Renal pelvis (tissue), 4 donors: ENCODE results near the gene TUT1. TPM values are rescaled to one million over a fixed set of nuclear protein-coding genes. Genes with fewer than 3 reads are reported as not detected.
"Not testable (repeated sequence)": the region's sequence is repeated elsewhere in the genome, so short reads cannot be mapped to it uniquely, and the experiment has no call there.

Source experiments
- DNase-seq: peaks from one replicate; pipeline ENCODE4 v3.0.0-alpha.2; 2013
- polyA plus RNA-seq, 3 donors: library from polyadenylated mRNA; unstranded; fragments of 120-200 nt; gene quantifications; one replicate each; pipeline ENCODE4 v1.2.1, GENCODE V29; 2013; ENCODE audit not compliant: insufficient read length in 3 of 3

TUT1 gene
- polyA plus RNA-seq, 3 donors: 22.1 to 30.2 (median 25.6) TPM

GRCh38 chr11:62607714-62608113 is 16.4 kb upstream of the TUT1 start:
- no peak for DNase-seq

GRCh38 chr11:62605902-62606301 is 14.6 kb upstream of the TUT1 start:
- no peak for DNase-seq

GRCh38 chr11:62605467-62605866 is 14.1 kb upstream of the TUT1 start:
- no peak for DNase-seq

GRCh38 chr11:62604460-62605120 is 13.3 kb upstream of the TUT1 start:
- DNase-seq: peak; percentile 62

- no peak for DNase-seq
Measured at GRCh38 chr11:62603776-62604299, 12.5 kb upstream of the TUT1 start.

DNA sequence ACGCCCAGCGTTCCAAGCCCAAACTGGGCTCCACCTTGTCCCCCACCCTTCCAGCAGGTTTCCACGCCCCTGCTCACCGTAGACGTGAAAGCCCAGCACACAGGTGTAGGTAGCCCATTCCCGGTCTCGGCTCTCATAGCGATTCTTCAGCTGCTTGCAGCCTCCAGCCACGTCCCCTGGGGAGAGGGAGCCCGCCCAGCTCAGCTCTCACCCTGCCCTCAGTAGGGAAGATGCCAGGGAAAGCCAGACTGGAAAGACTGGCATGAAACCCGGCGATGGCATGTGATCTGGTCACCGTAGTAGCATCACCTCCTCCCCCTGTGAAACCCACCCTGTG is 11.7 kb upstream of the TUT1 start:
- DNase-seq: no peak

GRCh38 chr11:62602141-62603071 is 11.1 kb upstream of the TUT1 start:
- no peak for DNase-seq

DNA sequence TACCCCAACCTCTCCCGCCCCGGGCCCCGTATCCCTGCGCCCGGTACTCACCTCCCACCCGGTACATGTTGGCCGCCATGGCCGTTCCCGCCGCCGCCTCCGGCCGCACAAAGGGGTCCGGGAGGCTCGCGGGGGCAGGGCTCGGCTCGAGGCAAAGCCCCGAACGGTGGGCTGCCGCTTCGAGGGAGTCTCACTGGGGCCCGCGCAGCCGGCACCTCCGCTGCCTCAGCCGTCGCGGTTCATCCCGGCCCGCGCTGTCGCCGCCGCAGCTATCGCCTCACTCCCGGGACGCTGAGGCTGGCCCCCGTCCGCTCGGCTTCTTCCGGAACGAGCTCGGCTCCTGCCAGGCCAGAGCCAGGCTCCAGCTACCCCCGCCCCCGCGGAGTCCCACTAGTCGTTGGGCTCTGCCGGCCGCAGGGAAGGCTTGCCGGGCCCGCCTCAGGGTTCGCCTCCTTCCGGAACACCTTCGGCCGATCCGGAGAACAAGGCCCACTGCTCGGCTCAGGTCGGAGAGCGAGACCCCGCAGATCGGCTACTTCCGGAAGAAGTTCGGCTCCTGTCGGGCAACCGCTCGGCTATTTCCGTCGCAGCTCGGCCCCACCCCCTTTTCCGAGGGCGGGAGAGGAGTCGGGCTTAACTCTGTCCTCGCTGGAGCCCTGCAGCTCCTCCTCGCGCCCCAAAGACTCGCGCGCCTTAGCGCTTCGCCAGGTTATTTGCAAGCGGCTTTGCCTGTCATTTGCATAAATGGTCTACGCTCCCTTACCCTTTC is 10.2 kb upstream of the TUT1 start, which contains the start of gene MTA2:
Gene MTA2, minus strand, starts transcription at position 494 of the 769 bp plus-strand sequence. Its CDS starts 415 bp downstream, at position 79.
- peak; percentile 98 for DNase-seq

DNA sequence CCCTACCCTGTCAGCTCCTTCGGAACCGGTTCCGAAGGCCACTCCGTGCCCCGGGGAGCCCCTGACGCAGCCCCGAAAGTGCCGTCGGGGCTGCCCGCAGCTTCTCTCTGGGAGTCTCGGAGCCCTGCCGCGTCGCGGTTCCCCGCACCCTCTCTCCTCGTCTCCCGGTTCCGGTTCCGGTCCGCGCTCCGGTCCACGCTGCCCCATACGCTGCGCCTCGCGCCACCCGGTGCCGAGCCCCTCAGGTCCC is 9.7 kb upstream of the TUT1 start:
- DNase-seq: no peak

DNA sequence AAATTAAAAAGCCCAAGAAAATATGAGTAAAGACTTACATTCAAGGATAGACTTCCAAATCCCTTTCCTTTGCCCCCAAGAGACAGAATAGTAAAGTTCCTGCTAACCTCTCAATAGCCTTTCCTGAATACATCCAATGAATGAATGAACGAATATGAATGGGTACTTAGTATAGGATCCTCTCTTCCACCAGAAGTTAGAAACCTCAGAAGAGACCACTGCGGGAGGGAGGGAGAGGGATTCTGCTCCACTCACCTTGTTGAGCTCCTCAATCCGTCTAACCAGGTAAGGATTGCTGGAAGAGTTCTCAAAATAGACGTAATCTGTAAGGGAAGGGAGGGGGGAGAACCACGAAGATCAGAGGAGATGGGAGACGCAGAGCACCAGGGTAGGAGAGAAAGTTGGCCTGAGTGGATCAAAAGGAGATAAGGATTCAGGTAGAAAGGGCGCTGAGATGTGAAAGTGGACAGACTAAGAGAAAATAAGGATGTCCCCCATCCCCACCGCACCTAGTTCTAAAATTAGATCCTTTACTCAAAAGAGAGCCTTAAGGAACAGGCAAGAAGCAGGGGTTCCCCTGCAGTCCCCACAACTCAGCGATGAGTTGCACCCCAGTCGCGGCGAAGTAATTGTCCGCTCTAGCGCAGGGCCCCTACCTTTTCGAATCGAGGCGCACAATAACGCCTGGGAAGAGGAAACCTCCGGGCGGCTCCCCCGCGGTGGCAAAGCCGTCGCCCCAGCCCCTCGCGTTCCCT is 9.2 kb upstream of the TUT1 start:
- no peak for DNase-seq

DNA sequence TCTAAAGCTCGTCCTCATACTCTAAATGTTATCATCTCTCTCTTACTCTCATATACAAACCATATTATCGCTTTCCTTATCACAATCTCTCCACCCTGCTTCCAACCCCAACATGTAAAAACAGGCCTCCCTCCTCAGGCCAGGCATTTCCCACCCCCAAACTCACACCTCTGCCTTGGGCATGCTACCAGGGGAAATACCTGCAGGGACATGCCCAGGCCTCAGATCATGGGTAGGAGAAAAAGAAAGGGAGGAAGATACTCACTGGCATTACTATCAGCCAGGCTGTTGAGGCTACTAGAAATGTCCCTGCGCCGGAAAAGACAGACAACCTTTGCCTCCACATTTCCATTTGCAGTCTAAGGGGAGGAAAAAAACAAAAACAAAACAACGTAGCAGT is 8.6 kb upstream of the TUT1 start:
- no peak for DNase-seq

DNA sequence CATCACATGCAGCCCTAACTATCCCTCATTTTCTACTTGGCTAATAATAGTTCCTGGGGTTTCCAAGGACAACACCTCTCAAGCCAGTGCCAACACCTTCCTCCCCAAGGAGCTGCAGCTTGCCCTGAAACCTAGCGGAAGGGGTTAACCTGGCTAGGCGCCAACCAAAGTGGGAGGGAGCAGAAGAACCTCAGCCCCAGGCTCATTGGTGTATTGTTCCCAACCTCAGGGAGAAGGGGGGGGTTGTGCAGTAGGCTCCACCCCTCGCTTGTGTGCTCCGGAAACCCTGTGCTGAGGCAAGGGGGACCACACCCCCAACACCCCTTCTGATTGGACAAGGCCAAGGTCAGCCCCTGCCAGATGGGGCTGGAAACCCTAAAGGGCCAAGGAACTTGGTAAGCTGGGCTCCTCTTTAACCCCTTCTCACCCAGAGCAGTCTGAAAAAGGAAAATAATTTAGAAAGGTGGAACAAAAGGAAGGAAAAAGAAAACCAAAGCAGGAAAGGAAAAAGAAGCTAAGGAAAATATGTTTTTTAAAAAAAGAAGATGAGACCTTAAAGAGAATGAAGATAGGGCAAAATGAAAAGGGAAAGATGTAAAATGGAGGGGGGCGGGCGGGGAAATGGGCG is 7.9 kb upstream of the TUT1 start:
- peak; percentile 96 for DNase-seq

DNA sequence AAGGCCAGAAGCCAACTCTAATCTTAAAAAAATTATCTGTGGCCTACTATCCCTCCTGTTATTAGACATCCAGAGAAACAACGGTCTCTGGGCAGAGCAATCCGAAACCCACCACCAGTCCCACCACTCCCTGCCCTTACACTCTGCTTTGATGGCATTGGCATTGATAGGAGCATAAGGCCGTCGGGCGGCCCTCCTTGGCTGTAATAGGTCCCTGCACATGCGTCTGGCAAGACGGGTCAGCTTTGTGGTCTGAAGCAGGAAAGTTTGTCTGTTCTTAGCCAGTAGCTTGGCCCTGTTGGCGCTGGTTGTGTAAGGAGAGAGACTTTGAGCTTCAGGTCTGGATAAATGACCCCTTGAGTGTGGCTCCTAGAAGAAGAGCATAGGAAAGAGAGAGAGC is 3.8 kb upstream of the TUT1 start:
- DNase-seq: no peak

DNA sequence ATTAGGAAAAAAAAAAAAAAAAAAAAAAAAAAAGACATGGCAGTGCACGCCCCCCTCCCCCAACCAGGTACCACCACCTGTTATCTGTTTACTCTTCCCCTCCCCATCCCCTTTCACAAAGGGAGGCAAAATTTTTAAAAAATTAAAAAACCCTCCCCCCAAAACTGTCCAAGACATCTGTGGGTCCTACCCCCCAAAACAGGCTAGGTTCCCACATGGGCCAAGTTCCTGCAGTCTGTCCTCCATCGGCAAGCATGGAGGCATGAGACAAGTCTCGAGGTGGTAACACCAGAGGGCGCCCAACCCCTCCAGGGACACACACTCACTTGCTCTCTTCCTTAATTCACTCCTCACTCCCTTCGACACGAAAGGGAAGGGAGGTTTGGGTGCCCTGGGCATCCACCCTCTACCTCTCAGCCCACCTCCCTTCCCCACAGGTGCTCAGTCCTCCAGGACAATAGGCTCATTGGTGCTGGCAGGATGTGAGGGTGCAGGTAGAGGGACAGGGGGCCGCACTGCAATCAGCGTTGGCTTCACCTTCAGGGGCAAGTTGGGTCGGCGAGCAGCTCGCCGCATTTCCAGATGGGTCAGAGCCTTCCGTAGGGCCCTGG is 2.2 kb upstream of the TUT1 start:
- no peak for DNase-seq

- DNase-seq: no peak
Measured at GRCh38 chr11:62592989-62593421, 1.7 kb upstream of the TUT1 start.

DNA sequence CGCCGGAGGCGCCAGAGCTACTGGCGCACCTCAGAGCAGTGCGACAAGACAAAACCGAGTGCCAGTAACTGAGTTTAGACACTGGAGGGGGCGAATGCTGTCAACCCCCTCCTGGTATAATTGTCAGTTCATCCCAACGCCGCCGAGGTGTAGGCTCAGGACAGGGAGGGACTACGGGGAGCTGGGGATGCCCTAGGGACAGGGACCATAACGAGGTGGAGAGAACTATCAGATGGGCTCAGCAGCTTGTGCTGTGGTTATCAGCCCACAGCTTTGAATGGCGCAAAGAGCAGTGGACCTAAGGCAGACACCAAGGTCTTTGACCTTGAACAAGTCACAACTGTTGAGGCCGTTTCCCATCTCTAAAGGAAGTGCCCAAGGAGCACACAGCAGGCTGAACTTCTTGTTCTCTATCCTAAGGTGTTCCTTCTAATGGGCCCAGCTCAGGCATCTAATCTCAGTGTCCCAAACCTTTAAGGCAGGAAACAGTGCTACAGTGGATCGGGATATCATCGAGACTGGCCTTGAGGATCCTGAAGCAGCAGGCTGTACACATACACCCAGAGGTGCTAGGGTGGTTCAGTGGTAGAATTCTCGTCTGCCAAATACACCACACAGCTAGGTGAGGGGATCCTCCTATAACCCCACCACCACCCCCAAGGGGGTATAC is 958 bp upstream of the TUT1 start:
- DNase-seq: no peak

DNA sequence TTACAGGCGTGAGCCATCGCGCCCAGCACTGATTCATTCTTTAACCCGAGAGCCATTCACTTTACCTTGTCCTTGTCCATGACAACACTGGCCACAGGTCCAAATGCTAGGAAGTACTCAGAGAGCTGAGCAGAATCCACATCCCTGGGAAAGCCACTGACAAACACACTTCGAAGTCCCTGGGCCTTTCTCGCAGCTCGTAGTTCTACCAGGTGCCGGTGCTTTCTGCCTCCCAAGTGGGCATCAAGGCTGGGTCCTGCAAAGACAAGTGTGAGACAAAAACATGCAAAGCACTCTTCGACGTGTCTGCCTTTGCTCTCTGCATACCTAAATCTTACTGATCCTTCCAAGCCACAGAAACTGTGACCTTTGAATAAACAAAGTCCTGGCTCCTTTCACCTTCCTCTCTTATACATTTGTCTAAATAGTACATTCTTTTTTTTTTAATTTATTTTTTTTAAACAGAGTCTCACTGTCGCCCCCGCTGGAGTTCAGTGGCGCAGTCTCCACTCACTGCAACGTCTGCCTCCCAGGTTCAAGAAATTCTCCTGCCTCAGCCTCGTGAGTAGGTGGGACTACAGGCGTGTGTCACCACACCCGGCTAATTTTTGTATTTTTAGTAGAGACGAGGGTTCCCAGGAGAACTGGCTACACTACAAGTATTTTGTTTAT is 2.2 kb downstream of the TUT1 start:
- no peak for DNase-seq

- DNase-seq: not testable (repeated sequence)
Measured at GRCh38 chr11:62585356-62585755, 6.0 kb downstream of the TUT1 start.

- not testable (repeated sequence) for DNase-seq
Measured at GRCh38 chr11:62581735-62582134, 9.6 kb downstream of the TUT1 start.
